Gastroesophageal sphincter (tissue), 4 donors: ENCODE data around the gene ELAVL4. TPM values are rescaled to one million over a fixed set of nuclear protein-coding genes. Genes with fewer than 3 reads are reported as not detected.

ENCODE experiments used
- ATAC-seq: fragments of 150-250 bp; one replicate; pipeline ENCODE4 v1.9.1; 2016; ENCODE audit warnings: mild to moderate bottlenecking, moderate library complexity
- H3K27ac ChIP-seq, 4 donors: fragments of 200-600 bp; sonication (generic) in 3 of 4; 1 replicate in 3 of 4; 2 replicates in 1 of 4; pipeline ENCODE4 v1.5.1; 2016 to 2019
- H3K27me3 ChIP-seq: fragments of 200-600 bp; sonication (generic); one replicate; pipeline ENCODE4 v1.5.1; 2019
- H3K36me3 ChIP-seq, 2 donors: fragments of 200-600 bp; sonication (generic); one replicate each; pipeline ENCODE4 v1.5.1; 2019; ENCODE audit warnings: control low read depth in 1 of 2
- H3K4me1 ChIP-seq, 3 donors: fragments of 200-600 bp; sonication (generic); 1 replicate in 2 of 3; 2 replicates in 1 of 3; pipeline ENCODE4 v1.5.1; 2016 to 2019; ENCODE audit warnings: control low read depth in 2 of 3
- H3K4me3 ChIP-seq, 2 donors: fragments of 200-600 bp; sonication (generic); one replicate each; pipeline ENCODE4 v1.5.1; 2019; ENCODE audit warnings: mild to moderate bottlenecking in 1 of 2, moderate library complexity in 1 of 2
- H3K9me3 ChIP-seq, 3 donors: fragments of 200-600 bp; sonication (generic); one replicate each; pipeline ENCODE4 v1.5.1; 2017 to 2019; ENCODE audit warnings: control low read depth in 2 of 3
- CTCF ChIP-seq, 4 experiments: fragments of 200-600 bp in 2 of 4; fragments of 450-650 bp in 2 of 4; sonication (generic) in 1 of 4; IDR thresholded peaks; one replicate each; pipeline ENCODE4 v1.5.1; 2017 to 2019; ENCODE audit warnings: antibody characterized with exemption in 4 of 4, mild to moderate bottlenecking in 2 of 4, moderate library complexity in 2 of 4
- EP300 ChIP-seq: sonication (generic); formaldehyde crosslinking; IDR thresholded peaks from one replicate; pipeline ENCODE4 v1.6.1; 2017; ENCODE audit warnings: antibody characterized with exemption, mild to moderate bottlenecking
- POLR2A ChIP-seq, 2 donors: fragments of 450-650 bp; IDR thresholded peaks; one replicate each; pipeline ENCODE4 v1.6.1; 2017; ENCODE audit warnings: antibody characterized with exemption in 2 of 2, mild to moderate bottlenecking in 2 of 2, moderate library complexity in 1 of 2
- POLR2AphosphoS5 ChIP-seq: sonication (generic); formaldehyde crosslinking; IDR thresholded peaks from one replicate; pipeline ENCODE4 v1.6.1; 2017; ENCODE audit warnings: antibody characterized with exemption
- WGBS, 2 donors: methylation state at CpG; one replicate each; pipeline ENCODE4 v1.1.5; 2018; ENCODE audit warnings: low coverage in 1 of 2; 5-methylcytosine and 5-hydroxymethylcytosine counted together
- total RNA-seq, 4 donors: library from RNA; depleted of rRNA; stranded (reverse); fragments of >200 nt; gene quantifications; one replicate each; pipeline ENCODE4 v1.1.0, GENCODE V29; 2016

ELAVL4 gene
- total RNA-seq, 4 donors from 2014 or later, result 0.23 to 2.4 (median 2.0) TPM; not detected in 1

- 75 to 86% methylated on average over 1 of the region's 1 CpG for whole genome bisulfite sequencing, 2 donors
- Histone ChIP-seq H3K4me1 (no peaks in the 10 kb centered on the region), H3K4me3 (no peak overlapping the region), H3K27me3 (peaks cover 48% of the 10 kb centered on the region), H3K9me3 (no peaks in the 10 kb centered on the region), H3K36me3 (no peaks in the 10 kb centered on the region), H3K27ac (no peak overlapping the region)
- TF ChIP-seq CTCF (IDR thresholded peaks at IDR 0.05), result no peak
- no peak for TF ChIP-seq POLR2A (IDR thresholded peaks at IDR 0.05)
- no peak for TF ChIP-seq EP300
- no peak for TF ChIP-seq POLR2AphosphoS5
- no peak for ATAC-seq
Measured at GRCh38 chr1:50180367-50180766, 71.6 kb downstream of the ELAVL4 start.

GRCh38 chr1:50181027-50181663 is 72.4 kb downstream of the ELAVL4 start:
- Histone ChIP-seq H3K4me3 (no peak overlapping the region), H3K4me1 (no peaks in the 10 kb centered on the region), H3K27ac (no peak overlapping the region), H3K27me3 (peaks cover 40% of the 10 kb centered on the region), H3K36me3 (no peaks in the 10 kb centered on the region), H3K9me3 (no peaks in the 10 kb centered on the region)
- 0 to 22% methylated on average over 2 to 3 of the region's 3 CpGs for WGBS, 2 donors
- TF ChIP-seq POLR2AphosphoS5 (no peak), EP300 (no peak), POLR2A (IDR thresholded peaks at IDR 0.05) (no peak), CTCF (IDR thresholded peaks at IDR 0.05) (no peak)
- no peak for ATAC-seq

- Histone ChIP-seq H3K9me3 (no peaks in the 10 kb centered on the region), H3K4me3 (no peak overlapping the region), H3K27me3 (peaks cover 28% of the 10 kb centered on the region), H3K4me1 (no peaks in the 10 kb centered on the region), H3K36me3 (no peaks in the 10 kb centered on the region), H3K27ac (no peak overlapping the region)
- TF ChIP-seq POLR2AphosphoS5, result no peak
- no peak for TF ChIP-seq EP300
- TF ChIP-seq CTCF (IDR thresholded peaks at IDR 0.05), result no peak
- no peak for TF ChIP-seq POLR2A (IDR thresholded peaks at IDR 0.05)
- no peak for ATAC-seq
- WGBS, 2 donors, result 40% methylated on average over 9 to 12 of the region's 12 CpGs
Measured at GRCh38 chr1:50183378-50184133, 74.8 kb downstream of the ELAVL4 start.

GRCh38 chr1:50189369-50189768 is 80.6 kb downstream of the ELAVL4 start:
- WGBS, 2 donors, result 83 to 100% methylated on average over 2 to 3 of the region's 3 CpGs
- no peaks in the 10 kb centered on the region for H3K4me1 ChIP-seq
- H3K27ac ChIP-seq, result no peak overlapping the region
- H3K36me3 ChIP-seq, result no peaks in the 10 kb centered on the region
- ATAC-seq, result no peak
- H3K27me3 ChIP-seq, result peaks cover 13% of the 10 kb centered on the region
- no peak overlapping the region for H3K4me3 ChIP-seq
- no peaks in the 10 kb centered on the region for H3K9me3 ChIP-seq
- no peak for TF ChIP-seq POLR2AphosphoS5

- WGBS, 2 donors, result 23 to 30% methylated on average over 2 to 3 of the region's 3 CpGs
- ATAC-seq, result no peak
- H3K36me3 ChIP-seq, result no peaks in the 10 kb centered on the region
- no peak overlapping the region for H3K4me3 ChIP-seq
- no peaks in the 10 kb centered on the region for H3K9me3 ChIP-seq
- H3K4me1 ChIP-seq, result no peaks in the 10 kb centered on the region
- TF ChIP-seq EP300, result no peak
- TF ChIP-seq CTCF (IDR thresholded peaks at IDR 0.05), result no peak
- no peak overlapping the region for H3K27ac ChIP-seq
- H3K27me3 ChIP-seq, result peaks cover 30% of the 10 kb centered on the region
Measured at GRCh38 chr1:50193002-50193401, 84.3 kb downstream of the ELAVL4 start.
